ENCODE measurements around the gene VPS13D. TPM values are rescaled to one million over a fixed set of nuclear protein-coding genes. Genes with fewer than 3 reads are reported as not detected.

The VPS13D gene
- total RNA-seq, 1 experiment from 2014 or later: 20.2 TPM

- H3K4me1 Mint-ChIP-seq: peaks cover 13 to 15% of the 10 kb centered on the region in 2 experiments
- H3K56ac ChIP-seq (ENCODE audit: insufficient read length, low read depth, low read length): no peak overlapping the region
- no CpG with 5 or more reads among the region's 4 CpGs for WGBS (ENCODE audit: extremely low coverage, insufficient read length, low lambda C conversion rate)
- no peaks in the 10 kb centered on the region; the same call in 1 of the 2 replicates for H3K27me3 Mint-ChIP-seq (ENCODE audit: low read depth)
- no peak overlapping the region for H4K5ac ChIP-seq (ENCODE audit: insufficient read length, low read depth, low read length)
- no peaks in the 10 kb centered on the region for H3K79me1 ChIP-seq (ENCODE audit: insufficient read depth, low read depth, low read length, poor library complexity, severe bottlenecking)
- H3K18ac ChIP-seq (ENCODE audit: insufficient read length, low read depth, low read length): no peak overlapping the region
- H4K8ac ChIP-seq (replicated peaks; ENCODE audit: insufficient read length, low read depth, low read length): no peak overlapping the region
- no peak overlapping the region for H2BK20ac ChIP-seq (ENCODE audit: low read depth, low read length, poor library complexity, severe bottlenecking)
- H3K27me3 ChIP-seq (ENCODE audit: insufficient read depth, low read length): no peaks in the 10 kb centered on the region
- no peak overlapping the region for H2BK12ac ChIP-seq (ENCODE audit: insufficient read length, low read depth, low read length)
- H2AK5ac ChIP-seq (ENCODE audit: insufficient read length, low read length): no peak overlapping the region
- TF ChIP-seq CTCF (conservative IDR thresholded peaks at IDR 0.05): no peak
- no peak overlapping the region for H3K4me3 Mint-ChIP-seq
- no peak overlapping the region for H2BK15ac ChIP-seq (ENCODE audit: low read depth, low read length)
- no peak overlapping the region for H3K27ac Mint-ChIP-seq
- H3K27ac ChIP-seq (ENCODE audit: insufficient read length, low read depth, low read length): no peak overlapping the region
- no peak overlapping the region for H3K23ac ChIP-seq (ENCODE audit: insufficient read length, low read depth, low read length)
- no peaks in the 10 kb centered on the region for H3K36me3 Mint-ChIP-seq (ENCODE audit: insufficient read depth in 1 of 3, low read depth in 3 of 3)
- H2BK5ac ChIP-seq (ENCODE audit: insufficient read length, low read length): no peak overlapping the region
- H3K4me2 ChIP-seq (ENCODE audit: insufficient read depth, insufficient read length, low read length): no peak overlapping the region
- no peak overlapping the region for H4K91ac ChIP-seq (ENCODE audit: insufficient read length, low read depth, low read length)
- H2BK120ac ChIP-seq (ENCODE audit: low read depth, low read length, poor library complexity, severe bottlenecking): no peak overlapping the region
- H3K4me1 ChIP-seq (ENCODE audit: insufficient read depth, low read length): no peaks in the 10 kb centered on the region
- no peaks in the 10 kb centered on the region for H4K20me1 ChIP-seq (ENCODE audit: control insufficient read depth, insufficient read depth, insufficient read length)
- no peak overlapping the region for H2AFZ ChIP-seq (ENCODE audit: low read length)
- no peak for DNase-seq
- H3K4ac ChIP-seq (ENCODE audit: low read depth, low read length): no peak overlapping the region
- no peak overlapping the region for H3K14ac ChIP-seq (ENCODE audit: insufficient read depth, low read length)
- no peak overlapping the region for H3T11ph ChIP-seq (ENCODE audit: low read length)
- no peaks in the 10 kb centered on the region; a peak in 1 of 5 replicates for H3K9me3 Mint-ChIP-seq
- H3K9ac ChIP-seq (ENCODE audit: extremely low read depth, insufficient read length, low read length): no peak overlapping the region
- no peaks in the 10 kb centered on the region for H3K23me2 ChIP-seq (ENCODE audit: insufficient read length, low read depth, low read length, poor library complexity, severe bottlenecking)
- H3K79me2 ChIP-seq (ENCODE audit: insufficient read depth, low read length): no peaks in the 10 kb centered on the region
- no peaks in the 10 kb centered on the region for H3K9me3 ChIP-seq (ENCODE audit: control insufficient read depth, low read depth, low read length)
Observed at GRCh38 chr1:12428334-12428733, 198.5 kb downstream of the VPS13D start.

Data from H9 (cell line).